Measurements from ENCODE around the gene KRT31.
"Not testable (repeated sequence)": the region's sequence is repeated elsewhere in the genome, so short reads cannot be mapped to it uniquely, and the experiment has no call there.

KRT31 gene

GRCh38 chr17:41360296-41360995 is 37.0 kb downstream of the KRT31 start:
- TF ChIP-seq CTCF (IDR thresholded peaks at IDR 0.05; ENCODE audit: insufficient read depth, low read length, missing control alignments), result no peak
- H3K4me3 ChIP-seq (ENCODE audit: low read depth, low read length), result no peak overlapping the region
- ChIA-PET CTCF (interaction anchor here (0.9 to 1.0 kb wide), 2 partner anchors 109 to 287 kb away, joined by 3 read pairs; no protein-coding TSS in a partner anchor), POLR2A (interaction anchor here (0.7 kb wide), 1 partner anchor 11 kb away, joined by 3 read pairs; no protein-coding TSS in a partner anchor)
- no peak for DNase-seq (ENCODE audit: low read depth, low spot score)

GRCh38 chr17:41354536-41354935 is 42.9 kb downstream of the KRT31 start:
- no peak overlapping the region for H3K4me3 ChIP-seq (ENCODE audit: low read depth, low read length)
- CTCF ChIA-PET, result interaction anchor here (1.1 to 1.3 kb wide), 2 partner anchors 12 to 308 kb away, joined by 3 to 4 read pairs; no protein-coding TSS in a partner anchor
- DNase-seq (ENCODE audit: low read depth, low spot score), result no peak
- POLR2A ChIA-PET, result no interaction called here
- no peak for TF ChIP-seq CTCF (IDR thresholded peaks at IDR 0.05; ENCODE audit: insufficient read depth, low read length, missing control alignments)

GRCh38 chr17:41352597-41353366 is 44.6 kb downstream of the KRT31 start:
- POLR2A ChIA-PET, result no interaction called here

GRCh38 chr17:41351177-41351576 is 46.2 kb downstream of the KRT31 start:
- H3K4me3 ChIP-seq (ENCODE audit: low read depth, low read length), result no peak overlapping the region
- ChIA-PET POLR2A (no interaction called here), CTCF (interaction anchor here (1.2 to 1.3 kb wide), 2 partner anchors 23 to 29 kb away, joined by 4 to 5 read pairs; no protein-coding TSS in a partner anchor)
- no peak for DNase-seq (ENCODE audit: low read depth, low spot score)
- no peak for TF ChIP-seq CTCF (IDR thresholded peaks at IDR 0.05; ENCODE audit: insufficient read depth, low read length, missing control alignments)

More at GRCh38 chr17:41352597-41353366, 44.6 kb downstream of the KRT31 start:
- CTCF ChIA-PET, result no interaction called here
- H3K4me3 ChIP-seq (ENCODE audit: low read depth, low read length), result no peak overlapping the region
- no peak for TF ChIP-seq CTCF (IDR thresholded peaks at IDR 0.05; ENCODE audit: insufficient read depth, low read length, missing control alignments)
- DNase-seq (ENCODE audit: low read depth, low spot score), result no peak

GRCh38 chr17:41350381-41350878 is 47.0 kb downstream of the KRT31 start, which contains the start of gene KRT33A:
TSS of gene KRT33A (minus strand) at chr17:41350828. CDS start at chr17:41350767, 61 bp downstream.
- CTCF ChIA-PET, result interaction anchor here (1.4 to 1.6 kb wide), 2 partner anchors 10 to 11 kb away, joined by 3 to 5 read pairs; no protein-coding TSS in a partner anchor
- H3K4me3 ChIP-seq (ENCODE audit: low read depth, low read length); DNase-seq (ENCODE audit: low read depth, low spot score); POLR2A ChIA-PET: not testable (repeated sequence)

- CTCF ChIA-PET, result interaction anchor here (1.2 to 4.2 kb wide), 4 partner anchors 19 to 201 kb away, joined by 4 to 22 read pairs (median 8); no protein-coding TSS in a partner anchor
These were observed 49.3 kb downstream of the KRT31 start for GRCh38 chr17:41347869-41348760.

GRCh38 chr17:41346421-41346820 is 51.0 kb downstream of the KRT31 start:
- DNase-seq (ENCODE audit: low read depth, low spot score); POLR2A ChIA-PET; H3K4me3 ChIP-seq (ENCODE audit: low read depth, low read length): not testable (repeated sequence)
- CTCF ChIA-PET, result interaction anchor here (3.4 to 4.2 kb wide), 2 partner anchors 17 to 203 kb away, joined by 12 to 22 read pairs; no protein-coding TSS in a partner anchor

More at GRCh38 chr17:41347869-41348760, 49.3 kb downstream of the KRT31 start:
- POLR2A ChIA-PET, result interaction anchor here (0.5 kb wide), 1 partner anchor 22 kb away, joined by 3 read pairs; no protein-coding TSS in a partner anchor
- H3K4me3 ChIP-seq (ENCODE audit: low read depth, low read length), result no peak overlapping the region
- TF ChIP-seq CTCF (IDR thresholded peaks at IDR 0.05; ENCODE audit: insufficient read depth, low read length, missing control alignments), result no peak
- DNase-seq (ENCODE audit: low read depth, low spot score), result no peak
